Measurements from ENCODE around the gene AP1B1.

AP1B1 gene

GRCh38 chr22:29330291-29330690 is 58.1 kb downstream of the AP1B1 start:
- DNase-seq, result no peak

GRCh38 chr22:29329581-29329980 is 58.8 kb downstream of the AP1B1 start:
- DNase-seq, result no peak

- DNase-seq, result no peak
These were observed 59.5 kb downstream of the AP1B1 start for GRCh38 chr22:29328566-29329500.

DNA sequence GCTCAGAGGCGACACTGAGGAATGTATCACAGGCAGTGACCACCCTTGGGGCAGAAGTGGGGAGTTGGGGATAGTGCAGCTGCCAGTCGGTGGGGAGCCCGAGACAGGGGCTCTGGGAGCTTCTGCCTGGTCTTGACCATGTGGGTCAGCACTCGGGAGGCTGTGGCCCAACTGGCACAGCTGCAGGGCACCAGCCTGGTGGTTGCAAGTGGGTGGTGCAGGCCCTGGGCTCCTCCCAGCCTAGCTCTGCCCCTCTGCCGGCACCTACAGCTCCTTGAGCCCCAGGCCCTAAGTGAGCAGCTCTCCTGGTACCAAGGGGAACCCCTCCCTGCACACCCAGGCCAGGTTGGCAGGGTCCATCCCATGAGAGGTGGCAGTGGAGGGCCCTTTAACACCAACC is 60.3 kb downstream of the AP1B1 start:
- DNase-seq, result no peak

GRCh38 chr22:29327089-29327764 is 61.1 kb downstream of the AP1B1 start:
- no peak for DNase-seq

GRCh38 chr22:29326481-29326880 is 61.9 kb downstream of the AP1B1 start:
- no peak for DNase-seq

DNA sequence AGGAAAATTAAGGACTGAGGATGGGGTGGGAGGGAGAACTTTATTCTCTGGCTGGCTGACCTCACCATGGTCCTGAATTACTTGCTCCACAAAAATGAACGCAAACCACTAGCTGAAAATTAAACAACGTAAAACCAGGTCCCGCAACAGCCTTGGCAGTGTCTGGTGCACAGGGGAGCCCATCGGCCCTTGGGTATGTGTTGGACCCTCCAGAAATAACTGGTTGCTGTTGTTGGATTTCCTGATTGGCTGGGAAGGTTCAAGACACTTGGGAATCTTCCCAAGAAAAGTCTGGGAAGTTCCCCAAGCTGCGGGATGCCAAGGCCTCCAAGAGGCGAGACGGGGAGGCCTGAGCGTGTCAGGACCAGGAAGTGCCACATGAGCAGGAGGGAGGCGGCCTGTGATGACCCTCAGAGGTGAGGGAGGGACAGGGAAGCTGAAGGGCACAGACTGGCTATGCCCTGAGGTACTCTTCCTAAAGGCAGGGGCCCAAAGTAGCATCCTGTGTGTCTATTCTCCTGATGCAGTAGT is 62.5 kb downstream of the AP1B1 start:
- no peak for DNase-seq

GRCh38 chr22:29325356-29325755 is 63.0 kb downstream of the AP1B1 start:
- no peak for DNase-seq

- DNase-seq, result no peak
These were observed 64.7 kb downstream of the AP1B1 start for GRCh38 chr22:29323641-29324040.

- no peak for DNase-seq
These were observed 67.8 kb downstream of the AP1B1 start for GRCh38 chr22:29320546-29320945.

DNA sequence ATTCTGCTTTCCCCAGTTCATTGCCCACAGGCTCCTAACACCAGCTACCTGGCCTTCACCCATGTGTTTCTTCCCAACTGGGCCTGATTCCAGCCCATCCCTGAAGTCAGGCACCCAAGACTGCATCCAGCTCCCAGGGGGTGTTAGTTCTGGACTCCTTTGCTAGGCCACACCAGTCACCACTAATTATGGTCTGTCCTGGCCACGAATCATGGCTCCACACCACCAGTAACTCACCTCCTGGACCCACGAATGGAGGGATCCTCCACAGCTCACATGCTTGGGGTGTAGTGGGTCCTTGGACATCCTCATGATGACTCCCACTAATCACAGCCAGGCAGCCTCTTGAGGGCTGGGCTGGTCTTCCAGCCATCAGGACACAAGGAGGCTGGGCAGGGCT is 69.3 kb downstream of the AP1B1 start:
- no peak for DNase-seq

DNA sequence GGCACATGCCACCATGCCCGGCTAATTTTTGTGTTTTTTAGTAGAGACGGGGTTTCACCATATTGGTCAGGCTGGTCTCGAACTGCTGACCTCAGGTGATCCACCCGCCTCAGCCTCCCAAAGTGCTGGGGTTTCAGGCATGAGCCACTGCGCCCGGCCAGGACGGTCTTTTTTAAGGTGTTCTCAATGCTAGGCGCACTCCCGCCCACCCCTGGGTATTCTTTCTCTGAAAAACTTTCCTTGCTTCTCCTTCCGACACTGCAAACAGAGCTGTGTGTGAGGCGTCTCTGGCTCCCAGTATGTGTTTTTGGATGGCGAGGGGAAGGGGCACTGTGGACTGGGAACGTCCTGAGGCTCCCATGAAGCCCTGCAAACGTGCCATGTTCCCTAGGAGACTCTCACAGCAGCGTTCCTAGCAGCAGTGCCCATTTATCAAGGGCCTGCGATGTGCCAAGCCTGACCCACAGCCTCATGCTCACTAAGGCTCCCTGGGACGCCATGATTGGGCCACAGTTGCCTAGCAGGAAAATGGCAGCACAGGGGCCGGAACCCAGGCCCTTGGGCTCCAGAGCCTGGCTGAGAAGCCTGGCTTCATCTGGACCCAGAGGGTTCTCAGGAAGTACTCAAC is 70.4 kb downstream of the AP1B1 start:
- no peak for DNase-seq

GRCh38 chr22:29316141-29316828 is 72.1 kb downstream of the AP1B1 start:
- DNase-seq, result no peak

DNA sequence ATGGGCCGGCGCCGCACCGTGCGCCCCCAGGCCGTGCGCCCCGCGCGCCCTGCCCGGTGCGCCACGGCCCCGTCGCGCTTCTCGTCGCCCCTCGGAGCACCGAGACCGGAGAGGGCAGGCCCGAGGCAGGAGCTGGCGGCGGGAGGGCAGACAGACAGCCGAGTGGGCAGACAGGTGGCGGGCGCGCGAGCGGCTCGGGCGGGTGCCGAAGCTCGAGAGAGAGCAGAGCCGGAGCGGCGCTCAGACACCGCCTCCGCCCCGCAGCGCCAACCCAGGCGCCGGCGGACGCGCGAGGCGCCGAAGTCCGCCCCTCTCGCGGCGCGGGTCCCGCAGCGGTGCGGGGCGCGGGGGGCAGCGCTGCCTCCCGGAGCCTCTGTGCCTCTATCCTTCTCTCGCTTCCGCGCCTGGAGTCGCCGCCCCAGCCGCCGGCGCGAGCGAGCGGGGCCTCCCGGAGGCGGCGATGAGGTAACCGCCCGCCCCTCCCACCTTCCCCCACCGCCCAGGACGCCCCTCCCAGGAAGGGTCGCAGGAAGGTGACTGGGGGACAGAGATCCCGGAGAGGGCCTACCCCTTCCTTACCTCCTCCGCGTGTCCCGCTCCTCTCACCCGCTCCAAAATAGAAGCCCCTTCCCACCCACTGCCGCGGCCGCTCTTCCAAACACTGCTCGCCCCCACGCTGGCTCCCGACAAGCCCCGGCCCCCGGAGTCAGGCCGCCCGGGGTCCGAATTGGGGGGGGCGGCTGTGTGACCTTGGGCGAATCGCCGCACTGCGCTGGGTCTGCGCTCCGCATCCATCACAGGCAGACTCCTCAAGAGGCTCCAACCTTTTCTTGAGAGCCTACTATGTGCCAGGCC is 72.9 kb downstream of the AP1B1 start, which contains the start of gene RASL10A:
TSS of gene RASL10A (minus strand) at position 412 of the 855 bp plus-strand sequence. CDS start 451 bp downstream, outside the sequence.
- DNase-seq, result no peak

DNA sequence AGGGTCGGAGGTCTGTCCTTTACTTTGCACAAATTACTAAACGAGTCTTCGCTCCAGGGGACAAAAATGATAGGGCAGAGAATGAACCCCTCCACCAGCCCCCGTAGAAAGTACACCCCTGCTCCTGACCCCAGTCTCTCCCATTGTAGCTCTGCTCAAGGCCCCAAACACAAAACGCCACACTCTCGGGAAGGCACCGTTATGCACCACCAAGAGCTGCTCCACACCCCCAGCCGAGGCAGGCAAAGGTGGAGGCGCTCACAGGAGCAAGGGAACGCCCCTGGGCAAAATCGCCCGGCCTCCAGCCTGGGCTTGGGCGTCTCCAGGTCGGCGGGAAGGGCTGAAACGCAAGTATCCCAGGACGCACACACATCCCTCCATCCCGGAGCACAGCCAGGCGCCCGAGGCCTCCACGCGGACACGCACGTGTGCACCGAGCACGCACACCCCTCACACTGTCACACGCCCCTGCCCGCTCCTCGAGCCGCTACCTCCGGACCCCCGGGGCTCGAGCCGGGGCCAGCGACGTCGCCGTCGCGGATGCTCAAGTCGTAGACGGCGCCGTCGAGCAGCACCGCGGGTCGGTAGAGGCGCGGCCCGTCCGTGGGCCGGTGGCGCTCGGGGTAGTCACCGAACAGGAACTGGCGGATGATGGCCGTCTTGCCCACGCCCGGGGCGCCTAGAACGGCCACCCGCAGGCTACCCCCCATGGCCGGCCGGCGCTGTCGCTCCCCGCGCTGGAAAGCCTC is 73.7 kb downstream of the AP1B1 start:
- no peak for DNase-seq

DNA sequence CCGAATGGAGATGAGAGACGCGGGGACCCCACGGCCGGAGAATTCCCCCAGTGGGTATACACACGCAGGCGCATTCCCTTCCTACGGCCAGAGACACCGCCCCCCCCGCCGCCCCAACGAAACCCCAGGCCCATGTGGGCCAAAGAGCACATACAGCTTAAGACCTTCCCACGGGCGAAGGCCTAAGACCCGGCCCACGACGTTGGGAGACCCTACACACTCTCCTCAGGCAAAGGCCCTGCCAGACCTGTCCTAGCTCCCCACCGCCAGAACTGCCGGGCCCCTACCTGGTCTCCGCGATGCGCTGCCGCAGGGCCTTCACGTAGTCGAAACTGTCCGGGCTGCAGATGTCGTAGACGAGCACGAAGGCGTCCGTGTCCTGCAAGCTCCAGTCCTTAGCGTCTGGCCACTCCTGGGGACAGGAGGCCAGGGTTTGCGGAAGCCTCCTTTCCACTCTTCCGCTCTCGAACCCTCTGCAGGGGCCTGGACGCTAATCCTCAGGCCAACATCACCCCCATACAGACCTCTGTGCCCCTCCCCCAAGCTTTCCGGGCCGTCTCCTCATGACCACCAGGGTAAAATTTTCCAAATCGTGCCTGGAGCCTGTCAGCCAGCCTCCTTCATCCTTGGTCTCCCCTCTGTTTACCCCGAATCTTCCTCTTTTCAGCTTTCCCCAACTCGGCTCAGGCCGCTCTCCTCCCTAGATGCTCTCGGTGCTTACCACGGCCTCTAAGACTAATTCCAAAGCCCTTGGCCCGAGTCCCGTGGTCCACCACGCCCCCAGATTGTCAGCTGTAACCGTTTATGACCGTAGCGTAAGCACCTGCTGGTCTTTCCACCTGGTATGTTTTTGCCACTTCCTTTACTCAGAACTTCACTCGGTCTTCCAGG is 74.5 kb downstream of the AP1B1 start:
- no peak for DNase-seq

- DNase-seq, result peak; percentile 56
These were observed 75.2 kb downstream of the AP1B1 start for GRCh38 chr22:29313126-29313575.

GRCh38 chr22:29312218-29313125 is 75.9 kb downstream of the AP1B1 start:
- DNase-seq, result no peak

All from activated CD4-positive, alpha-beta T cell treated with anti-CD3 and anti-CD28 coated beads, Interleukin-2, Interleukin-6, amounts not matched to agents 100 ng/mL and 50 ng/mL, durations not matched to agents 16 hours and 8 hours (primary cell).